Hindlimb muscle (tissue), 1 donor: ENCODE data around the gene PBX3. TPM values are rescaled to one million over a fixed set of nuclear protein-coding genes. Genes with fewer than 3 reads are reported as not detected.

Experiments used
- DNase-seq: peaks from one replicate; pipeline ENCODE4 v3.0.0-alpha.2; 2013
- polyA plus RNA-seq: library from polyadenylated mRNA; unstranded; fragments of 120-200 nt; gene quantifications from one replicate; pipeline ENCODE4 v1.2.1, GENCODE V29; 2013; ENCODE audit not compliant: insufficient read length

PBX3 gene
- polyA plus RNA-seq, 1 donor, result 10.2 TPM

- no peak for DNase-seq
These were observed 78.6 kb downstream of the PBX3 start for GRCh38 chr9:125825762-125826161.

- no peak for DNase-seq
These were observed 79.7 kb downstream of the PBX3 start for GRCh38 chr9:125826850-125827249.

- no peak for DNase-seq
These were observed 82.6 kb downstream of the PBX3 start for GRCh38 chr9:125829743-125830142.

- no peak for DNase-seq
These were observed 83.9 kb downstream of the PBX3 start for GRCh38 chr9:125831054-125831453.

GRCh38 chr9:125831616-125832015, 84.4 kb downstream of the PBX3 start:
- DNase-seq, result no peak

GRCh38 chr9:125835655-125836054, 88.5 kb downstream of the PBX3 start:
- DNase-seq, result no peak

GRCh38 chr9:125839317-125839716, 92.1 kb downstream of the PBX3 start:
- no peak for DNase-seq

- DNase-seq, result no peak
These were observed 94.3 kb downstream of the PBX3 start for GRCh38 chr9:125841444-125841843.

- no peak for DNase-seq
These were observed 95.1 kb downstream of the PBX3 start for GRCh38 chr9:125842242-125842641.

- DNase-seq, result peak; percentile 33
These were observed 96.5 kb downstream of the PBX3 start for GRCh38 chr9:125843646-125844045.

- no peak for DNase-seq
These were observed 97.4 kb downstream of the PBX3 start for GRCh38 chr9:125844611-125845010.

GRCh38 chr9:125845271-125845808, 98.2 kb downstream of the PBX3 start:
- no peak for DNase-seq

GRCh38 chr9:125847735-125848134, 100.6 kb downstream of the PBX3 start:
- no peak for DNase-seq

GRCh38 chr9:125850106-125850632, 103.0 kb downstream of the PBX3 start:
- no peak for DNase-seq

- no peak for DNase-seq
These were observed 103.6 kb downstream of the PBX3 start for GRCh38 chr9:125850763-125851162.

GRCh38 chr9:125851979-125852378, 104.8 kb downstream of the PBX3 start:
- no peak for DNase-seq

- DNase-seq, result no peak
These were observed 105.2 kb downstream of the PBX3 start for GRCh38 chr9:125852386-125852785.

- DNase-seq, result no peak
These were observed 107.5 kb downstream of the PBX3 start for GRCh38 chr9:125854553-125855275.

GRCh38 chr9:125856331-125856730, 109.2 kb downstream of the PBX3 start:
- no peak for DNase-seq

GRCh38 chr9:125861405-125862058, 114.4 kb downstream of the PBX3 start:
- no peak for DNase-seq

GRCh38 chr9:125863923-125864322, 116.8 kb downstream of the PBX3 start:
- no peak for DNase-seq

GRCh38 chr9:125867751-125868415, 120.7 kb downstream of the PBX3 start:
- peak; percentile 11 for DNase-seq

GRCh38 chr9:125878164-125878631, 131.0 kb downstream of the PBX3 start:
- no peak for DNase-seq
